Measurements from ENCODE around the gene TESPA1.
"Not testable (repeated sequence)": the region's sequence is repeated elsewhere in the genome, so short reads cannot be mapped to it uniquely, and the experiment has no call there.

Gene TESPA1

GRCh38 chr12:54991161-54991990, 6.8 kb upstream of the TESPA1 start:
- TF ChIP-seq, protein P1, sequence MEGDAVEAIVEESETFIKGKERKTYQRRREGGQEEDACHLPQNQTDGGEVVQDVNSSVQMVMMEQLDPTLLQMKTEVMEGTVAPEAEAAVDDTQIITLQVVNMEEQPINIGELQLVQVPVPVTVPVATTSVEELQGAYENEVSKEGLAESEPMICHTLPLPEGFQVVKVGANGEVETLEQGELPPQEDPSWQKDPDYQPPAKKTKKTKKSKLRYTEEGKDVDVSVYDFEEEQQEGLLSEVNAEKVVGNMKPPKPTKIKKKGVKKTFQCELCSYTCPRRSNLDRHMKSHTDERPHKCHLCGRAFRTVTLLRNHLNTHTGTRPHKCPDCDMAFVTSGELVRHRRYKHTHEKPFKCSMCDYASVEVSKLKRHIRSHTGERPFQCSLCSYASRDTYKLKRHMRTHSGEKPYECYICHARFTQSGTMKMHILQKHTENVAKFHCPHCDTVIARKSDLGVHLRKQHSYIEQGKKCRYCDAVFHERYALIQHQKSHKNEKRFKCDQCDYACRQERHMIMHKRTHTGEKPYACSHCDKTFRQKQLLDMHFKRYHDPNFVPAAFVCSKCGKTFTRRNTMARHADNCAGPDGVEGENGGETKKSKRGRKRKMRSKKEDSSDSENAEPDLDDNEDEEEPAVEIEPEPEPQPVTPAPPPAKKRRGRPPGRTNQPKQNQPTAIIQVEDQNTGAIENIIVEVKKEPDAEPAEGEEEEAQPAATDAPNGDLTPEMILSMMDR (IDR thresholded peaks at IDR 0.05; ENCODE audit: extremely low read depth, missing control alignments), result no peak
- DNase-seq (ENCODE audit: low spot score), result peak; percentile 62

DNA sequence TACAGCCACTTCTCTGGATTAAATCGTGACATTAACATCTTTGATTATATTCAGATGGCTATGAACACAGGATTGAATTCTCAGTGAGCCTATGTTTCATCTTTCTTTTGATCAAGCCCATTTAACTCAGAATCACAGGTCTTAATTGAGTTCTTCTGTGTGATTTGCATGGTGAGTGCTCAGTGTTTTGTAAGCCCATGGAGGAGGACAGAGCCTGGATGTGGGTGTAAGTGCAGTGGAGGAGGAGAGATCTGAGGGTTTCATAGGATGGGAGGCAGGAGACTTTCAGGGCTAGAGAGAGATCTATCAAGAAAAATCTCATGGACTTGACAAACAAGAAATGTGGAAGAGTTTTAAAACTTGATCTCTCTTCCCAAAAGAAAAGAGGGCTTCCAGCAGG, 5.3 kb upstream of the TESPA1 start:
- no peak for DNase-seq (ENCODE audit: low spot score)
- TF ChIP-seq, protein P1 (IDR thresholded peaks at IDR 0.05; ENCODE audit: extremely low read depth, missing control alignments), result no peak

DNA sequence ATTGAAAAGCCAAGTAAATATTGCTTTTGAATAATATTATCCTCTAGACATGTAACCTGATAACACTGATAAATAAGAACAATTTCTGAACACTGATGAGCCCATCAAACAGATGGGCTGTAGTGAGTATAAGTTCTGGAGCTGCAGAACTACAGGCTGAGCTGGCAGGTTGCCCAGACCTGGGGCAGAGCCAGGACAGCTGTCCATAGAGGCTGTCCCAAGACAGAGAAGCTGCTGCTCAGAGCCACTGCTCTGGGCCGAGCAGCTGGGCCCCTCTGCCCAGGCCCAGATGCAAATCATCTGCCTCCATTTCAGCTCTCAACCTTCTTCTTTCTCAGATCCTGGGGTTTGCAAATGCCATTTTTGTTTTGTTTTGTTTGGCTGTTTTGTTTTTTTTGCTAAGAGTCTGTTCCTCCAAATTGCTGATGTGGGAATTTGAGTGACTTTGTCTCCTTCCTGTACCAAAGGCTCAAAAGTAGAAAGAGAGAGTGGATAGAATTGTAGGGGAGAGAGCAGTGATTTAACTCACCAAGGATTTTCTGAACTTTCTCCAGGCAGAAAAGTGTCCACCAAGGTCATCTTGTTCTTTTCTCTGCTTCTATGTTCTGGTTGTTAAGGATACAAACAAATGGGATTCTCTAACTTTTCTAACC, 4.0 kb upstream of the TESPA1 start:
- TF ChIP-seq, protein P1 (IDR thresholded peaks at IDR 0.05; ENCODE audit: extremely low read depth, missing control alignments), result no peak
- no peak for DNase-seq (ENCODE audit: low spot score)

GRCh38 chr12:54987611-54988231, 3.2 kb upstream of the TESPA1 start:
- DNase-seq (ENCODE audit: low spot score), result no peak
- TF ChIP-seq, protein P1 (IDR thresholded peaks at IDR 0.05; ENCODE audit: extremely low read depth, missing control alignments), result no peak

GRCh38 chr12:54986773-54987172, 2.2 kb upstream of the TESPA1 start:
- DNase-seq (ENCODE audit: low spot score), result not testable (repeated sequence)

- DNase-seq (ENCODE audit: low spot score), result no peak
- TF ChIP-seq, protein P1 (IDR thresholded peaks at IDR 0.05; ENCODE audit: extremely low read depth, missing control alignments), result no peak
Measured at GRCh38 chr12:54983536-54984101, 943 bp downstream of the TESPA1 start.

DNA sequence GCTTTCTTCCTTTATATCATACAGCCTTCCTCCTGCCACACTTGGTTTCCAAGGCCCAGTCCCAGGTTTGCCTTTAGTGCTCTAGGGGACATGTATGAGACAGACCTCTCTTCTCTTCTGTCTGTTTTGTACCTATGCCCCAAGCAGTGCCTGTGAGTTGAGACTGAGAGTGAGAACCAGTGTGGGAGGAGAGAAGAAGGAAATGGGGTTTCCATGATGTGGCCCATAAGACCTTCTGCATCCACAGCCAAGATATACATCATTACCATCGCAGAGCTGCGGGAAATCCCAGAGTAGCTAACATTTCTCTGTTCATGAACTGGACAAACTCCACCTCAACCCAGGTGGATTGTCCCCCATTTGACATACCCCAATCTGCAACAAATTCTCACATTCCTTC, 2.8 kb downstream of the TESPA1 start:
- DNase-seq (ENCODE audit: low spot score), result peak; percentile 25
- TF ChIP-seq, protein P1 (IDR thresholded peaks at IDR 0.05; ENCODE audit: extremely low read depth, missing control alignments), result no peak
